ENCODE data around the gene SUMF1.

The SUMF1 gene

GRCh38 chr3:4375911-4376310, 91.2 kb downstream of the SUMF1 start:
- DNase-seq, result no peak

- DNase-seq, result no peak
Measured at GRCh38 chr3:4373669-4374068, 93.4 kb downstream of the SUMF1 start.

GRCh38 chr3:4362523-4362922, 104.5 kb downstream of the SUMF1 start:
- no peak for DNase-seq

GRCh38 chr3:4360817-4361216, 106.3 kb downstream of the SUMF1 start:
- no peak for DNase-seq

GRCh38 chr3:4359805-4360502, 107.1 kb downstream of the SUMF1 start:
- no peak for DNase-seq

- no peak for DNase-seq
Measured at GRCh38 chr3:4358273-4358672, 108.8 kb downstream of the SUMF1 start.

- DNase-seq, result no peak
Measured at GRCh38 chr3:4356546-4357410, 110.3 kb downstream of the SUMF1 start.

GRCh38 chr3:4356220-4356540, 110.9 kb downstream of the SUMF1 start:
- no peak for DNase-seq

- DNase-seq, result no peak
Measured at GRCh38 chr3:4355401-4356219, 111.5 kb downstream of the SUMF1 start.

GRCh38 chr3:4351872-4352271, 115.2 kb downstream of the SUMF1 start:
- DNase-seq, result no peak

- peak; percentile 64 for DNase-seq
Measured at GRCh38 chr3:4351164-4351855, 115.8 kb downstream of the SUMF1 start.

GRCh38 chr3:4350789-4351163, 116.3 kb downstream of the SUMF1 start:
- peak; percentile 64 for DNase-seq

GRCh38 chr3:4343258-4343657, 123.8 kb downstream of the SUMF1 start:
- DNase-seq, result no peak

GRCh38 chr3:4341336-4341675, 125.8 kb downstream of the SUMF1 start:
- no peak for DNase-seq

GRCh38 chr3:4340411-4341335, 126.4 kb downstream of the SUMF1 start:
- DNase-seq, result no peak

GRCh38 chr3:4340077-4340410, 127.0 kb downstream of the SUMF1 start:
- DNase-seq, result no peak

GRCh38 chr3:4338751-4339150, 128.3 kb downstream of the SUMF1 start:
- no peak for DNase-seq

- DNase-seq, result no peak
Measured at GRCh38 chr3:4336850-4337546, 130.1 kb downstream of the SUMF1 start.

GRCh38 chr3:4335840-4336562, 131.1 kb downstream of the SUMF1 start:
- no peak for DNase-seq

GRCh38 chr3:4334548-4334947, 132.5 kb downstream of the SUMF1 start:
- DNase-seq, result no peak

- DNase-seq, result no peak
Measured at GRCh38 chr3:4332991-4333390, 134.1 kb downstream of the SUMF1 start.
